H1 (cell line): ENCODE measurements around the gene CAP2. TPM values are rescaled to one million over a fixed set of nuclear protein-coding genes. Genes with fewer than 3 reads are reported as not detected.

Experiments
- CTCF ChIA-PET: fragments of 300-600 bp; sonication (Branson Sonifier 250); formaldehyde crosslinking; loops from one replicate; lab custom pipeline; 2021; ENCODE audit not compliant: partially characterized antibody; lab: Charles Lee
- POLR2A ChIA-PET: fragments of 300-600 bp; sonication (Branson Sonifier 250); formaldehyde crosslinking; loops from one replicate; lab custom pipeline; 2021; ENCODE audit warnings: inconsistent platforms; ENCODE audit not compliant: partially characterized antibody; lab: Charles Lee
- DNase-seq, 2 experiments: peaks; one replicate each; pipeline versions ENCODE4 v3.0.0 to v3.0.0-alpha.2; 2010 to 2022; ENCODE audit warnings: low spot score in 2 of 2, low read depth in 1 of 2, mixed read lengths in 1 of 2
- FAIRE-seq: peaks from 2 replicates; lab custom pipeline; 2011; peaks lifted over from hg19 to GRCh38; lab: Jason Lieb, UNC
- H2AFZ ChIP-seq: 2 replicates; pipeline ENCODE4 v1.8.1; 2012; ENCODE audit warnings: low read length, inconsistent platforms
- H2AK5ac ChIP-seq: 2 replicates; pipeline ENCODE4 v1.6.1; 2013; ENCODE audit warnings: low read depth, low read length
- H2BK120ac ChIP-seq: replicated peaks from 2 replicates; pipeline ENCODE3; 2013; ENCODE audit warnings: low read depth, low read length, inconsistent platforms
- H2BK12ac ChIP-seq: 2 replicates; pipeline ENCODE4 v1.6.1; 2013; ENCODE audit warnings: low read depth, low read length
- H2BK15ac ChIP-seq: 2 replicates; pipeline ENCODE4 v1.6.1; 2013; ENCODE audit warnings: low read length
- H2BK20ac ChIP-seq: 2 replicates; pipeline ENCODE4 v1.6.1; 2013; ENCODE audit warnings: low read length
- H2BK5ac ChIP-seq: 2 replicates; pipeline ENCODE4 v1.6.1; 2013; ENCODE audit warnings: low read depth, low read length
- H3K14ac ChIP-seq: 2 replicates; pipeline ENCODE4 v1.6.1; 2013; ENCODE audit warnings: inconsistent platforms; ENCODE audit not compliant: insufficient read length
- H3K18ac ChIP-seq: 2 replicates; pipeline ENCODE4 v1.6.1; 2013; ENCODE audit warnings: low read length; ENCODE audit errors: extremely low read depth
- H3K23ac ChIP-seq: 2 replicates; pipeline ENCODE4 v1.6.1; 2013; ENCODE audit warnings: inconsistent platforms; ENCODE audit not compliant: insufficient read length
- H3K23me2 ChIP-seq: 2 replicates; pipeline ENCODE4 v1.6.1; 2013; ENCODE audit warnings: low read depth, low read length
- H3K27ac ChIP-seq: 2 replicates; pipeline ENCODE4 v1.6.1; 2011; ENCODE audit warnings: low read depth, low read length, inconsistent platforms
- H3K27me3 ChIP-seq, 4 experiments: replicated peaks in 1 of 4; 1 replicate in 1 of 4; 2 replicates in 3 of 4; pipeline versions ENCODE4 v1.6.1 to v1.8.1; 2011 to 2013; ENCODE audit warnings: low read length in 3 of 4, mild to moderate bottlenecking in 3 of 4, inconsistent platforms in 2 of 4, mixed read lengths in 2 of 4, moderate library complexity in 1 of 4; ENCODE audit not compliant: control insufficient read depth in 3 of 4, insufficient read depth in 3 of 4; ENCODE audit errors: extremely low read depth in 1 of 4
- H3K36me3 ChIP-seq, 4 experiments: 2 replicates each; pipeline versions ENCODE4 v1.6.1 to v1.8.1; 2011 to 2013; ENCODE audit warnings: mild to moderate bottlenecking in 4 of 4, low read length in 3 of 4, moderate library complexity in 2 of 4, control low read depth in 1 of 4, inconsistent platforms in 1 of 4; ENCODE audit not compliant: insufficient read depth in 4 of 4, control insufficient read depth in 2 of 4
- H3K4ac ChIP-seq: replicated peaks from 2 replicates; pipeline ENCODE3; 2013; ENCODE audit warnings: low read length, low read depth, mixed read lengths, inconsistent platforms; ENCODE audit not compliant: insufficient read length
- H3K4me1 ChIP-seq, 4 experiments: replicated peaks in 1 of 4; 1 replicate in 1 of 4; 2 replicates in 3 of 4; pipeline versions ENCODE4 v1.6.1 to v1.8.1; 2011 to 2013; ENCODE audit warnings: low read length in 3 of 4, inconsistent platforms in 2 of 4, mixed read lengths in 1 of 4; ENCODE audit not compliant: insufficient read depth in 4 of 4, control insufficient read depth in 3 of 4
- H3K4me2 ChIP-seq, 2 experiments: 2 replicates each; pipeline versions ENCODE4 v1.6.1 to v1.8.1; 2011 to 2013; ENCODE audit warnings: low read depth in 2 of 2, low read length in 2 of 2, control low read depth in 1 of 2, inconsistent platforms in 1 of 2, mild to moderate bottlenecking in 1 of 2; ENCODE audit not compliant: insufficient read depth in 1 of 2
- H3K4me3 ChIP-seq, 4 experiments: fragments of 200-600, 300-600 bp in 1 of 4; sonication (generic), shearing (Covaris generic), sonication (Bioruptor Twin) in 1 of 4; 2 replicates each; pipeline versions ENCODE4 v1.5.1 to v1.8.1; 2011 to 2016; ENCODE audit warnings: low read length in 4 of 4, low read depth in 3 of 4, control low read depth in 2 of 4, inconsistent platforms in 2 of 4, mild to moderate bottlenecking in 2 of 4, mixed read lengths in 1 of 4, moderate library complexity in 1 of 4; ENCODE audit not compliant: insufficient read depth in 2 of 4; ENCODE audit errors: extremely low read depth in 1 of 4
- H3K56ac ChIP-seq: replicated peaks from 2 replicates; pipeline ENCODE3; 2013; ENCODE audit warnings: low read depth, mild to moderate bottlenecking, mixed read lengths, low read length, inconsistent platforms; ENCODE audit not compliant: insufficient read length
- H3K79me1 ChIP-seq: 2 replicates; pipeline ENCODE4 v1.6.1; 2013; ENCODE audit warnings: low read depth, low read length, control low read depth
- H3K79me2 ChIP-seq, 2 experiments: 2 replicates each; pipeline versions ENCODE4 v1.6.1 to v1.8.1; 2012 to 2013; ENCODE audit warnings: low read length in 2 of 2, mild to moderate bottlenecking in 2 of 2, inconsistent platforms in 1 of 2; ENCODE audit not compliant: insufficient read depth in 2 of 2, control insufficient read depth in 1 of 2
- H3K9ac ChIP-seq, 4 experiments: replicated peaks in 1 of 4; 1 replicate in 1 of 4; 2 replicates in 3 of 4; pipeline versions ENCODE4 v1.6.1 to v1.8.1; 2011 to 2013; ENCODE audit warnings: low read depth in 3 of 4, low read length in 3 of 4, control low read depth in 2 of 4, mild to moderate bottlenecking in 2 of 4, moderate library complexity in 2 of 4, inconsistent platforms in 1 of 4; ENCODE audit errors: extremely low read depth in 1 of 4
- H3K9me3 ChIP-seq, 2 experiments: 2 replicates each; pipeline versions ENCODE4 v1.6.1 to v1.8.1; 2012 to 2013; ENCODE audit warnings: mild to moderate bottlenecking in 2 of 2, moderate library complexity in 2 of 2, control low read depth in 1 of 2, inconsistent platforms in 1 of 2, low read depth in 1 of 2, low read length in 1 of 2, mixed read lengths in 1 of 2; ENCODE audit not compliant: insufficient read depth in 2 of 2
- H4K20me1 ChIP-seq, 2 experiments: replicated peaks in 1 of 2; 2 replicates each; pipeline versions ENCODE3 to v1.8.1; 2011 to 2013; ENCODE audit warnings: inconsistent platforms in 2 of 2, low read length in 2 of 2, mild to moderate bottlenecking in 1 of 2; ENCODE audit not compliant: insufficient read depth in 2 of 2, control insufficient read depth in 1 of 2
- H4K5ac ChIP-seq: 2 replicates; pipeline ENCODE4 v1.6.1; 2013; ENCODE audit warnings: low read length, low read depth, mixed read lengths, inconsistent platforms; ENCODE audit not compliant: insufficient read length
- H4K8ac ChIP-seq: 2 replicates; pipeline ENCODE4 v1.8.0; 2013; ENCODE audit warnings: mild to moderate bottlenecking, moderate library complexity, low read length, inconsistent platforms; ENCODE audit not compliant: insufficient read depth; ENCODE audit errors: extremely low read depth
- H4K91ac ChIP-seq: replicated peaks from 2 replicates; pipeline ENCODE3; 2013; ENCODE audit warnings: low read length, mixed read lengths, inconsistent platforms; ENCODE audit not compliant: insufficient read length
- GABPA ChIP-seq: IDR thresholded peaks from 2 replicates; pipeline ENCODE4 v1.6.1; 2011; ENCODE audit warnings: mild to moderate bottlenecking, low read length, moderate library complexity, borderline replicate concordance; ENCODE audit not compliant: insufficient read depth
- HDAC2 ChIP-seq, 2 experiments: fragments of 300-600 bp in 1 of 2; sonication (generic) in 1 of 2; IDR thresholded peaks; 2 replicates each; pipeline ENCODE4 v1.6.1; 2011 to 2012; ENCODE audit warnings: low read depth in 2 of 2, low read length in 2 of 2, mild to moderate bottlenecking in 2 of 2, moderate library complexity in 2 of 2, borderline replicate concordance in 1 of 2, inconsistent platforms in 1 of 2
- POLR2A ChIP-seq, 2 experiments: IDR thresholded peaks; 1 replicate in 1 of 2; 2 replicates in 1 of 2; pipeline ENCODE4 v1.6.1; 2011; ENCODE audit warnings: low read depth in 2 of 2, low read length in 2 of 2, mild to moderate bottlenecking in 2 of 2; ENCODE audit errors: control extremely low read depth in 1 of 2
- RNF2 ChIP-seq: fragments of 200-900, 300-1000 bp; sonication (generic); IDR thresholded peaks from 2 replicates; pipeline ENCODE4 v1.7.1; 2016; ENCODE audit warnings: borderline replicate concordance, low read depth, mild to moderate bottlenecking, antibody characterized with exemption, low read length; ENCODE audit not compliant: poor library complexity, severe bottlenecking; ENCODE audit errors: missing control alignments
- RXRA ChIP-seq: IDR thresholded peaks from 2 replicates; pipeline ENCODE4 v1.6.1; 2011; ENCODE audit warnings: low read depth, mild to moderate bottlenecking, low read length, moderate library complexity; ENCODE audit not compliant: insufficient read depth
- TCF12 ChIP-seq: IDR thresholded peaks from 2 replicates; pipeline ENCODE4 v1.6.1; 2011; ENCODE audit warnings: low read depth, mild to moderate bottlenecking, low read length
- polyA plus RNA-seq, 7 experiments: library from polyadenylated mRNA; depleted of rRNA in 3 of 7; stranded (reverse) in 5 of 7; unstranded in 2 of 7; fragments of >200 nt in 5 of 7; fragments of 200-250 nt in 2 of 7; gene quantifications; 1 replicate in 5 of 7; 2 replicates in 1 of 7; 4 replicates in 1 of 7; pipeline versions ENCODE4 v1.2.1 to v1.2.3, GENCODE V29; 2011 to 2013; ENCODE audit warnings: missing spikeins in 2 of 7, mixed read lengths in 2 of 7
- total RNA-seq: library from RNA; stranded (reverse); fragmentation: NEBNext Ultra II Directional; extraction: Animal tissue kit (Norgen Biotek cat#: 25700); gene quantifications from 2 replicates; pipeline ENCODE4 v1.2.1, GENCODE V29; 2021
- TF ChIP-seq, protein P1 (sequence below): IDR thresholded peaks from 2 replicates; pipeline ENCODE4 v1.6.1; 2012; ENCODE audit warnings: low read length, inconsistent platforms

Gene CAP2
- total and polyA plus RNA-seq, 2 of the 8 experiments (the other 6 are each of a cell fraction or from before 2014, with no cell fraction given) = 7.2 to 10.0 TPM

- H3K9me3 ChIP-seq = no peaks in the 10 kb centered on the region
- no peak overlapping the region for H2AK5ac ChIP-seq
- CTCF ChIA-PET = interaction anchor here (0.9 to 1.7 kb wide), 2 partner anchors 9 to 437 kb away, joined by 3 to 5 read pairs; no protein-coding TSS in a partner anchor
- H3K18ac ChIP-seq = no peak overlapping the region
- no peak overlapping the region for H3K4me2 ChIP-seq
- no peak overlapping the region for H3K14ac ChIP-seq
- H3K23ac ChIP-seq = no peak overlapping the region
- H2BK15ac ChIP-seq = no peak overlapping the region
- no peak overlapping the region for H2BK120ac ChIP-seq
- no peaks in the 10 kb centered on the region for H3K4me1 ChIP-seq
- H2BK5ac ChIP-seq = no peak overlapping the region
- no peaks in the 10 kb centered on the region; the same call in 1 of the 2 replicates for H3K23me2 ChIP-seq
- no peak overlapping the region for H3K4ac ChIP-seq
- no peak overlapping the region for H2AFZ ChIP-seq
- no peak overlapping the region for H3K56ac ChIP-seq
- POLR2A ChIA-PET = no interaction called here
- H3K9ac ChIP-seq = no peak overlapping the region
- H4K5ac ChIP-seq = no peak overlapping the region
- H4K20me1 ChIP-seq = no peaks in the 10 kb centered on the region
- H2BK12ac ChIP-seq = no peak overlapping the region
- no peak overlapping the region for H2BK20ac ChIP-seq
- no peak overlapping the region for H4K91ac ChIP-seq
- FAIRE-seq (no peak), DNase-seq (no peak)
- H4K8ac ChIP-seq = no peak overlapping the region
- no peak overlapping the region for H3K4me3 ChIP-seq
- H3K79me1 ChIP-seq = no peaks in the 10 kb centered on the region
- H3K79me2 ChIP-seq = no peaks in the 10 kb centered on the region
- H3K36me3 ChIP-seq = no peaks in the 10 kb centered on the region
- no peak overlapping the region for H3K27ac ChIP-seq
- TF ChIP-seq, protein P1, sequence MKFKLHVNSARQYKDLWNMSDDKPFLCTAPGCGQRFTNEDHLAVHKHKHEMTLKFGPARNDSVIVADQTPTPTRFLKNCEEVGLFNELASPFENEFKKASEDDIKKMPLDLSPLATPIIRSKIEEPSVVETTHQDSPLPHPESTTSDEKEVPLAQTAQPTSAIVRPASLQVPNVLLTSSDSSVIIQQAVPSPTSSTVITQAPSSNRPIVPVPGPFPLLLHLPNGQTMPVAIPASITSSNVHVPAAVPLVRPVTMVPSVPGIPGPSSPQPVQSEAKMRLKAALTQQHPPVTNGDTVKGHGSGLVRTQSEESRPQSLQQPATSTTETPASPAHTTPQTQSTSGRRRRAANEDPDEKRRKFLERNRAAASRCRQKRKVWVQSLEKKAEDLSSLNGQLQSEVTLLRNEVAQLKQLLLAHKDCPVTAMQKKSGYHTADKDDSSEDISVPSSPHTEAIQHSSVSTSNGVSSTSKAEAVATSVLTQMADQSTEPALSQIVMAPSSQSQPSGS = no peak
- TF ChIP-seq TCF12 = no peak
- TF ChIP-seq GABPA = no peak
- no peak for TF ChIP-seq HDAC2 (IDR thresholded peaks at IDR 0.05; ENCODE audit: borderline replicate concordance in 1 of 2, low read depth in 2 of 2, low read length in 2 of 2)
- TF ChIP-seq RXRA = no peak
- TF ChIP-seq POLR2A (IDR thresholded peaks at IDR 0.05; ENCODE audit: control extremely low read depth in 1 of 2, low read depth in 2 of 2, low read length in 2 of 2) = no peak
- TF ChIP-seq RNF2 = no peak
- H3K27me3 ChIP-seq = no peaks in the 10 kb centered on the region
Observed at GRCh38 chr6:17593246-17593645, 199.9 kb downstream of the CAP2 start.
